Right kidney (tissue), 9 donors: ENCODE results near the gene CDK17.
A peak's percentile ranks its signal among the peaks of the same experiment; 100 is the strongest.
"Not testable (repeated sequence)": the region's sequence is repeated elsewhere in the genome, so short reads cannot be mapped to it uniquely, and the experiment has no call there.

Experiments
- DNase-seq: peaks from one replicate; pipeline ENCODE4 v3.0.0-alpha.2; 2016
- long read RNA-seq, 8 donors: transcript quantifications; one replicate each; lab custom pipeline, GENCODE V29; 2026

CDK17 gene
- long read RNA-seq, donor 1, full-length matches to known transcripts = 2 of 2 reads
- long read RNA-seq, donor 1, partial matches to known transcripts = 0 of 2 reads
- long read RNA-seq, donor 1, other reads (novel, unspliced or antisense) = 0 of 2 reads
- long read RNA-seq, donor 2, full-length matches to known transcripts = 6 of 11 reads
- long read RNA-seq, donor 2, partial matches to known transcripts = 5 of 11 reads
- long read RNA-seq, donor 2, other reads (novel, unspliced or antisense) = 0 of 11 reads
- long read RNA-seq, donor 3, partial matches to known transcripts = 0 of 3 reads
- long read RNA-seq, donor 3, other reads (novel, unspliced or antisense) = 0 of 3 reads
- long read RNA-seq, donor 4, full-length matches to known transcripts = 4 of 4 reads
- long read RNA-seq, donor 4, partial matches to known transcripts = 0 of 4 reads
- long read RNA-seq, donor 4, other reads (novel, unspliced or antisense) = 0 of 4 reads
- long read RNA-seq, donor 5, full-length matches to known transcripts = 4 of 4 reads
- long read RNA-seq, donor 5, partial matches to known transcripts = 0 of 4 reads
- long read RNA-seq, donor 5, other reads (novel, unspliced or antisense) = 0 of 4 reads
- long read RNA-seq, donor 6, full-length matches to known transcripts = 4 of 9 reads
- long read RNA-seq, donor 6, partial matches to known transcripts = 5 of 9 reads
- long read RNA-seq, donor 6, other reads (novel, unspliced or antisense) = 0 of 9 reads
- long read RNA-seq, donor 7, full-length matches to known transcripts = 8 of 15 reads
- long read RNA-seq, donor 7, partial matches to known transcripts = 7 of 15 reads
- long read RNA-seq, donor 7, other reads (novel, unspliced or antisense) = 0 of 15 reads
- long read RNA-seq, donor 8, full-length matches to known transcripts = 7 of 7 reads
- long read RNA-seq, donor 8, partial matches to known transcripts = 0 of 7 reads
- long read RNA-seq, donor 8, other reads (novel, unspliced or antisense) = 0 of 7 reads

- DNase-seq = peak; percentile 99
These were observed at the start of gene CDK17 for GRCh38 chr12:96399919-96400630. Gene CDK17 (minus strand): TSS chr12:96400439. CDS start chr12:96334836, 65,603 bp downstream.

- DNase-seq = no peak
These were observed 48.1 kb upstream of the CDK17 start for GRCh38 chr12:96448300-96448699.

- DNase-seq = no peak
These were observed 47.0 kb upstream of the CDK17 start for GRCh38 chr12:96447256-96447655.

GRCh38 chr12:96445691-96446583 lies 45.7 kb upstream of the CDK17 start:
- DNase-seq = no peak

- DNase-seq = no peak
These were observed 44.2 kb upstream of the CDK17 start for GRCh38 chr12:96444399-96444798.

- DNase-seq = no peak
These were observed 42.7 kb upstream of the CDK17 start for GRCh38 chr12:96442906-96443305.

- no peak for DNase-seq
These were observed 41.6 kb upstream of the CDK17 start for GRCh38 chr12:96441816-96442215.

GRCh38 chr12:96438330-96438729 lies 38.1 kb upstream of the CDK17 start:
- DNase-seq = no peak

- DNase-seq = no peak
These were observed 36.9 kb upstream of the CDK17 start for GRCh38 chr12:96437171-96437445.

- DNase-seq = no peak
These were observed 36.3 kb upstream of the CDK17 start for GRCh38 chr12:96436366-96437170.

GRCh38 chr12:96434107-96434506 lies 33.9 kb upstream of the CDK17 start:
- DNase-seq = no peak

- DNase-seq = not testable (repeated sequence)
These were observed 32.5 kb upstream of the CDK17 start for GRCh38 chr12:96432496-96433321.

GRCh38 chr12:96431067-96431466 lies 30.8 kb upstream of the CDK17 start:
- DNase-seq = no peak

GRCh38 chr12:96427269-96427729 lies 27.1 kb upstream of the CDK17 start:
- no peak for DNase-seq

- no peak for DNase-seq
These were observed 25.7 kb upstream of the CDK17 start for GRCh38 chr12:96425951-96426350.

GRCh38 chr12:96425321-96425720 lies 25.1 kb upstream of the CDK17 start:
- no peak for DNase-seq

- no peak for DNase-seq
These were observed 24.4 kb upstream of the CDK17 start for GRCh38 chr12:96424601-96425000.

- DNase-seq = no peak
These were observed 22.0 kb upstream of the CDK17 start for GRCh38 chr12:96422192-96422591.

GRCh38 chr12:96421014-96421413 lies 20.8 kb upstream of the CDK17 start:
- no peak for DNase-seq
